Measurements from ENCODE around the gene EIF4B.

Gene EIF4B

GRCh38 chr12:53068811-53069585 is 62.7 kb downstream of the EIF4B start:
- no peak for DNase-seq (ENCODE audit: low read depth)

GRCh38 chr12:53069621-53070410 is 63.6 kb downstream of the EIF4B start:
- no peak for DNase-seq (ENCODE audit: low read depth)

DNA sequence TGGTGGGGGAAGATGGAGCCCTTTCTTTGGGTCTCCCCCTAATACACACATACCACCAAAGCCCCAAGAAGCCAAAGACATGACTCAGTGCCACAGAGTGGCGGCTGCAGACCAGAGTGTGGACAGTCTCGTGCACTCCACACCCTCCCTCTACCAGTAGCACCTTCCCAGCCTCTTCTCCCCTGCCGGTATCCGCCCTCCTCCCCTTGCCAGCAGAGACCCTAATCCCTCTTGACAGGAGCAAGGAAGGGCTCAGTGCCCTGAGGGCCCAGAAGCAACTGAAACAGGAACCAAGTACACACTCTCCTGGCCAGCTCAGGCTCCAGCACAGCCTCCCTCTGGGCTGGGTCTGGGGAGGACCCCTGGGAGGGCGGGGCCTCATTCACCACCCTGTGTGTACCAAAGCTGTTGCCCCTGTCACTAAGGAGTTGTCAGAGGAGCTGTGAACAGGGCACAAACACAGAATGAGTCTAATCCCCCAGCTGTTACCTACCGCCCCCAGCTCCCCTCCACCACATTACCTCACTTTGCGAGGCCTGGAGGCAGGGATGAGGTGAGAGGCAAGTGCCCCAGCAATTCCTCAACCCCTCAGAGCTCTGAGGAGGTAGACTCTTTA is 64.7 kb downstream of the EIF4B start:
- no peak for DNase-seq (ENCODE audit: low read depth)

DNA sequence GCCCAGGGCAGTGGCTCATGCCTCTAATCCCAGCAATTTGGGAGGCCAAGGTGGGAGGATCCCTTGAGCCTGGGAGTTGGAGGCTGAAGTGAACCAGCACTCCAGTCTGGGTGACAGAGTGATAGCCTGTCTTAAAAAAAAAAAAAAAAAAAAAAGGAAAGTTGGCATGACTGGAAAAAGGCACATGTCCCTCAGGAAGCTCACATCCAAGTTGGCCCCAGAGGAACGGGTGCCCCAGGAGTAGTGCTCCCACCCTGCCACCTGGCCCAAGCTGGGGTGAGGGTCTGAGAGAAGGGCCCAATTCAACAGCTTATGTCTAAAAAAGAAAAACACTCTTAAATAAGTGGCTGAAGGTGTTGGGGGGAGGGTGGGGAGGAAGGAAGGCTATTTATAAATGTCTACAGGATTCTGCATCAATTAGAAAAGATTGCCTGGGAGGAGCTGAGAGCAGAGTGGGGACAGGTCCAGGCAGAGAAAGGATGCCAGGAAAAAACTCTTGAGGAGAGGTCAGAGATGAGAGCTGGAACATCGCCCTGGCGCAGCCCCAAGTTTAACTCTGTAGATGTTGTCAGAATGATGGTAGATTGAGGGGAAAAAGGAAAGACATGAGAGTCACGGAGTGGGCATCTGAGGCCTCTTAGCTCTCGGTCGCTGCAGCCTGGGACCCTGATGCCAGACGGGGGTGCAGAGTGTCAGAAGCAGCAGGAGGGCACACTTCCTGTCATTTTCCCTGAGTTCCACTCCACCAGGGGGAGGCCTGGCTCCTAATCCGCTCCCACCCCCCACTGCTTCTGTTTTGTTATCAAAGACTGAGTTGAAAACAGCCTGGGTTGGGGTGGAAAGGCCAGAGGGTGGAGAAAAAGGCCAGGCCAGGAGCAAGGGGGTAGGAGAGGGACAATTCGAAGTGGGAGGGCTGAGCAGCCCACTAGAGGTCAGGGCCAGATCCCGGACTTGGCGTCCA is 65.6 kb downstream of the EIF4B start:
- no peak for DNase-seq (ENCODE audit: low read depth)

GRCh38 chr12:53073881-53074280 is 67.6 kb downstream of the EIF4B start:
- DNase-seq (ENCODE audit: low read depth), result no peak

GRCh38 chr12:53074283-53074998 is 68.2 kb downstream of the EIF4B start:
- DNase-seq (ENCODE audit: low read depth), result no peak

GRCh38 chr12:53074999-53075370 is 68.7 kb downstream of the EIF4B start:
- no peak for DNase-seq (ENCODE audit: low read depth)

DNA sequence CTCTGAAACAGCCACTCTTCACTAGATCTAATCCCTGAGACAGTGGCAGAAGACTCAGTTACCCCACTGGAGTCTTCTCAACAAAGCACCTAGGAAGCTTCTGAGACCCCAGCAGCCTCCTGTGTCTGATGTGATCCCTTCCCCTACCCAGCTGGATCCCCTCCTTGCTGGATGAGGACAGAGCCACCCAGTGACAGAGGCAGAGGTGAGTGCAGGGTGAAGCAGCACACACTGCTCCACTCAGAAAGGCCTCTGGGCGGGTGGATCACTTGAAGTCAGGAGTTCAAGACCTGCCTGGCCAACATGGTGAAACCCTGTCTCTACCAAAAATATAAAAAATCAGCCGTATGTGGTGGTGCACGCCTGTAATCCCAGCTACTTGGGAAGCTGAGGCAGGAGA is 70.2 kb downstream of the EIF4B start:
- DNase-seq (ENCODE audit: low read depth), result no peak

GRCh38 chr12:53077030-53077429 is 70.8 kb downstream of the EIF4B start:
- no peak for DNase-seq (ENCODE audit: low read depth)

GRCh38 chr12:53078425-53079225 is 72.4 kb downstream of the EIF4B start:
- peak; percentile 11 for DNase-seq (ENCODE audit: low read depth)

DNA sequence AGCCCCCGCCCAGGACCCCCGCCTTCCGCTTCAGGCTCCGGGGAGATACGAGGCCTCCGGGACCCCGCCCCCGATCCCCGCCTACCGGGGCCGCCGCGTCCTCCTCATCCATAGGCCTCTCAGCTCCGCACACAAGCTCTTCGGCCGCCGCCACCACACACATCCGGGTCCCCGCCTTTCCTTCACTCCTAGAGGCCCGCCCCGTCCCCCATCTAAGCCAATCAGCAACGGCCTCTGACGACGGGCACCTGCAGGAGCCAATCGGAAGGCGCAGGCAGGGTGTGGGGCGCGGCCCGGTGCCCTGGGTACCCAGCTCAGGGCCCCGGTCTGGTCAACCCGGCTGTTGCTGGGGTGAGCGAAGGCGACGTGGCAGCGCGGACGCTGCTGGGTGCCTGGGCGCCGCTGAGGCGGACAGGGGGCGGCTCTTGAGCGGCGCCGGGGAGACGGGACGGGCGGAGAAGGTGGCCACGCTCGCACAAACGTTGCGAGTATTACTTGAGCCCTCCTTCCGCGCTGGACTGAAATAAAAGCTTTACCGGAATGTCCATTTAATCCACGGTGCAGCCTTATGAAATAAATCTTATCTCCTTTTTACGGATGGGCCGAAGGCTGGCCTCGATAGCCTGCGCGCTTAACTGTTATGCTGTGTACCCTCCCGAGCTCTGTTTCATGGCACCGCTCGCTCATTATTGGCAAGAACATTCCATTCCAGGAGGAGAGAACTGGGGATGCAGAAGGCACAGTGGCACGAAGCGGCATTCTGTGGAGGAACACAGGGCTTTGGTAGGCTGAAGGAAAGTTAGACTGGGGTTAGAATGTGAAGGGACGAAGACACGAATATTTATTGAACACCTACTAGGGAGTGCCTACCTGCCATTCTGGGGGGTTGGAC is 73.2 kb downstream of the EIF4B start, which contains the start of gene SPRYD3:
Gene SPRYD3 (minus strand): TSS at position 165 of the 892 bp plus-strand sequence. CDS start 57 bp downstream, at position 108.
- DNase-seq (ENCODE audit: low read depth), result peak; percentile 82

DNA sequence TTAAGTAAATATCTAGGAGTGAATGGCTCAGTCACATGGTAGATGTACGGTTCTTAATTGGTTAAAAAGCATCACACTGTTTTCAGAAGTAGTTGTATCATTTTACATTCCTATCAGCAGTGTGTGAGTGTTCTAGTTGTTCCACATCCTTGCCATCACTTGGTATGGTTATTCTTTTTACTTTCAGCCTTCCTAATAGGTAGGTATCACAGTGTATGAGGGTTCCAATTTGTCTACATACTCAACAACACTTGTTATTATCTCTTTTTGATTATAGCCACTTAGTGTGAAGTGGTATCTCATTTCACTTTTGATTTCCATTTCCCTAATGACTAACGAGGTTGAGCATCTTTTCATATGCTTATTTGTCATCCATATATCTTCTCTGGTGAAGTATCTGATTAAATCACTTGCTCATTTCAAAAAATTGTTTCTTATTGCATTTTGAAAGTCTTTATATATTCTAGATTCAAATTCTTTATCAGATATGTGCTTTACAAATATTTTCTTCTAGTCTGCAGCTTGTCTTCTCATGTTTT is 76.5 kb downstream of the EIF4B start:
- DNase-seq (ENCODE audit: low read depth), result no peak

DNA sequence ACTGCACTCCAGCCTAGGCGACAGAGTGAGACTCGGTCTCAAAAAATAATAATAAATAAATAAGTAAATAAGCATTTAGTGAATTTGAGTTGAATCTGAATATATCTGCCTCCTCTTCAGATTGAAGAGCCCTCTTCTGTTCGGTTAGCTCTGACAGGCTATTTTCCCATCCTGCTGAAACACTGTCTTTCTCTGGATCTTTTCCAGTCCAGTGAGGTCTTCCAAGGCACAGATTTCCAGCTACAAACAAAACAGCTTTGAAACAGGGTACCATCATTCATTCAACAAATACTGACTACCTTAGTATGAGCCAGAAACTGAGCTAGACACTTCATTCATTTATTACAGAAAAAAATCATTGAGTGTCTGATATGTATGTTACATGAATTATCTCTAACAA is 80.1 kb downstream of the EIF4B start:
- DNase-seq (ENCODE audit: low read depth), result no peak

GRCh38 chr12:53090105-53090504 is 83.8 kb downstream of the EIF4B start:
- no peak for DNase-seq (ENCODE audit: low read depth)

- DNase-seq (ENCODE audit: low read depth), result no peak
Measured at GRCh38 chr12:53090554-53090953, 84.3 kb downstream of the EIF4B start.

DNA sequence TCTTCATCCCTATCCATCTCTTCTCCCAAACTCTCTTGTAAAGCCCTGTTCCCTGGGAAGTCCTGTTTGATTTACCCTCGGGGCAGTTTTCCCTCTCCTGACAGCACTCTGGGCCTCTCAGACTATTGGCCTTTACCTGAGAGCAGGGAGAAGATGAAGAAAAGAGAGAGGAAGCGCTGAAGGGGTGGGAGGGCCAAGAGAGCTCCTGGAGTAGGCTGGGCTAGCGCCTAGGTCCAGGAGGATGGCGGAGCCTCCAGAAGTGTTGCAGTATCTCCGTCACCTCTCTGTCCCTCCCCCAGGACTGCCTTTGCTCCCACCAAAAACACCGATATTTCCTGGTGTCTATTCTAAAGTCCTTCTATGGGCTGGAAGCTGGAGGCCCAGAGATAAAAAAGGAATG is 85.5 kb downstream of the EIF4B start:
- no peak for DNase-seq (ENCODE audit: low read depth)

All from HS-5 (cell line).